Measurements from ENCODE around the gene KTN1.

Gene KTN1

DNA sequence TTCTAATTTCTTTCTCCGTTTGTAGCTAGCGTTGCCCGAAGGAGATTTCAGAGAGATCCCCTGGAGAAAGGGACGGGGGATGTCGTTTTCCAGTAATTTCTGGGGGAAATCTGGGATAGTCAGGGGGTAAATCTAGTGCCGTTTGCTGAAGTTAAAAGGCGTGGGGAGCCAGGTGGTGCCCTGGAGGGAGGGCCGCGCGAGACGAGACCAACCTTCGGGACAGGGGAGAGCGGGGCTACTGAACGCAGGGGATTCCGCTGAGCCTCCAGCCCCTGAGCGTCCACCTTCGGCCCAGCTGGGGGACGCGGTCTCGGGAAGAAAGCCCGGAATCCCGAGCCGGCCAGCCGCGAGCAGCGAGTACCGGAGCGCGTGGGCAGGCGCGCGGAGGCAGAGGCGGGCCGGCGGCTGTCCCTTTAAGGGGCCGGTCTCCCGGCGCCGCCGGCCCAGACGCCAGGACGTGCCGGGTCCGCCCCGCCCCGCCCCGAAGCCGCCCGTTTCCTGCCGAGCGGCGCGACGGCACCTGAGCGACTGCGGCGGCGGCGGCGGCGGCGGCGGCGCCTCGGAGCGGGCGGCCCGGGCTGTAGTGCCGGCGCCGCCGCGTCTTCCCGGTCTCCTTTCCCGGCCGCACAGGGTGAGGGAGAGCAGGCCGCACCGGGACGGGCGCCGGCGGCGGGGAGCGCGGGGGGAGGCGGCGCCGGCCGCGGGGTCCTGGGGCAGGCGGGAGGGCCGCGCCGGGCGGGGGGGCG lies at the start of gene KTN1:
Gene KTN1, plus strand, starts transcription at position 484 of the 746 bp plus-strand sequence. CDS start 31,842 bp downstream, outside the sequence.
- DNase-seq, result peak; percentile 72

GRCh38 chr14:55530464-55530863 lies 49.5 kb upstream of the KTN1 start:
- DNase-seq, result no peak

GRCh38 chr14:55532645-55533344 lies 47.2 kb upstream of the KTN1 start:
- DNase-seq, result no peak

DNA sequence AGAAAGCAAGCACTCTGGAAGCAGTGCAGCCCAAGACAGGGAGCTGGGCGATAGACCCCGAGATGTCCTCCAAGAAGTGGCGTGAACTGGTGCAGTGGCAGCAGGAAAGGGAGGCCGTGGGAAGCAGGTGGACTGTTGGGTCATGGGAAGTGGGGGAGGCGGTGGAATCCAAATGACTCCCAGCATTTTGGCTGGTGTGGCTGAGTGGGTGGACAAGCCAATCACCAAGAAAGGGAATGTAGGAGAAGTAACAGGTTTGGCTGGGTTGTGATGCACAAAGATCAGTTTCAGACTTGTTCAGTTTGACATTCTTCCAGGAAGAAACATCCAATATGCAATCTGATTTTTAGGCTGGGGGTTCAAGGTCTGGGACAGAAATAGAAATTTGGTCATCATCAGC lies 46.0 kb upstream of the KTN1 start:
- DNase-seq, result no peak

DNA sequence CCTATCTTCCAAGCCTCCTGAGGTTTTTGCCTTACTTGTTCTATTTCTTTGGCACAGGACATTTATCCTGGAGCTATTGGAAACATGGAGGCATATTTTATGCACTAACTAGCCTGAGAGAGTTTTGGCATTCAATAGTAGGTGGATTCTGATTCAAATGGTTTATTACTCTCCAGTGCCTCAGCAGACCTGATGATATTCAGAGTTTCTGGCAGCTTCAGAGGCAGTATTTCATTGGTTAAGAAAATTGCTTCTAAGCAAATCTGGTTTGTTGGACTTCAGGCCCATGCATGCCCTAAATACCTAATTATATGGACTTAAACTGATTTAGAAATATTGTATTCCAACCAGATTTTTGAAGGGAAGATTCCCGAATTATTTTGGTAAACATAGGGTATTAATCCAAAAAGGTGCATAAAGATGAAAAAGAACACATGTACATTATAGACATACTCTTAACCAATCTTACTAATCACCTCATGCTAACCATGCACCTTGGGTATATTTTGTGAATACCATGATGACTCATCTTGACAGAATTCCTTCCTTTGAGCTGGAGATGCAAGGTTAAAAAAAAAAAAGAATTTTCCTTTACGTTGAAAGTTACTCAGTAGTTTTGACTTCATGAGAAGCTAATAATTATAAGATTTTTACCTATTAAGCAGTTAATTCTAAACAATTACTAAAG lies 44.3 kb upstream of the KTN1 start:
- no peak for DNase-seq

DNA sequence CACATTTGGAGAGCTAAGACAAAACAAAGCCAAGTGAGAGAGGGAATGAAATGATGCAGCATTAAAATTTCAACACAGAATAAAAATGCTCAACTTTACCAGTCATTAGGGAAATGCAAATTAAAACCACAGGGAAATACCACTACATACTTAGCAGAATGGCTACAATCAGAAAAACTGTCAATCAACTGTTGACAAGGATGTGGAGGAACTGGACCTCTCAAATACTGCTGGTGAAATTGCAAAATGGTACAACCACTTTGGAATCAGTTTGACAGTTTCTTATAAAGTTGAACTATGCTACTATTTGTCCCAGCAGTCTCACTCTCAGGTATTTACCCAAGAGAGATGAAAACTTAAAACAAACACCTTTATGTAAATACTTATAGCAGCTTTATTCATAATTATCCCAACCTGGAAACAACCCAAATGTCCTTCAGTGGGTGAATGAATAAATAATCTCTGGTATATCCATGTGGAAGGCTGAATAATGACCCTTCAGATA lies 43.8 kb upstream of the KTN1 start:
- no peak for DNase-seq

GRCh38 chr14:55537782-55538181 lies 42.2 kb upstream of the KTN1 start:
- DNase-seq, result no peak

- DNase-seq, result no peak
Measured at GRCh38 chr14:55539975-55540374, 40.0 kb upstream of the KTN1 start.

DNA sequence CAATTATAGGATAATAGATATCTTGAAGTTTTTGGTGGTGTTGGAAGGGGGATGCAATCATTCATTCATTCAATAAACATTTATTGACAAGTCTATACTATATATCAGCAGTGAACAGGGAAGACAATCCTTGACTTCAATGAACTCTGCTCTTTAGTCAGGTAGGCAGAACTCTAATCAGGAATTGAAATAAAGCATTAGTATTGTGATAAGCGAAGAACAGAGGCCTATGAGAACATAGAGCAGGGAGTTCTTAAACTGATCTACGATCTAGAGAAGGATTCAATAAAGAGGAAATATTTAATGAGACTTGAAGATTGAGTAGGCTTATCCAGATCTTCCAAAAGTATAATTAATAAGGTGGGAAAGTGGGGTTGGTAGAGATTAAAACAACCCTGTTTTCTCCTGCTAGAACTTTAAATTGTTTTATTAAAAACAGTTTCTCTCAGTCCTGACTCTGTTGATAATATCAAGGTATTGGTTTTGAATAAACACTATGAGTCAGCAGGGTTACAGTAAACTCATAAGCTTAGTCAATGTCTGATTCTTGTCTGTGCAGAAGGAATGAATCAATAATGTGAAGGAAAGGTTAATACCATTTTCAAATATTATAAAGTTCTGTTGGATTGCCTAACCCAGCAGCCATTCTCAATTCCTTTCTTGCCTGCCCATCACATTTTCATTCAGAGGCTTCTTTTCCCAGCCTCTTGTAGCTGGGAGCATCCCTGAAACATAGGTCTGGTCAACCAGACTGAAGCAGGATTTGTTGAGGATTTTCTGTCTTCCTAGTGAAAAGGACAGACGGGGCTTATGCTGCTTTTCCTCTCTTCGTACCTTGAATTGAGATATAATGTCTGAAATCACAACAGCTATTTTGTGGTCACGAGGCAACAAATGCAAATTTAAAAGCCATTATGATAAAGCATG lies 38.9 kb upstream of the KTN1 start:
- no peak for DNase-seq

DNA sequence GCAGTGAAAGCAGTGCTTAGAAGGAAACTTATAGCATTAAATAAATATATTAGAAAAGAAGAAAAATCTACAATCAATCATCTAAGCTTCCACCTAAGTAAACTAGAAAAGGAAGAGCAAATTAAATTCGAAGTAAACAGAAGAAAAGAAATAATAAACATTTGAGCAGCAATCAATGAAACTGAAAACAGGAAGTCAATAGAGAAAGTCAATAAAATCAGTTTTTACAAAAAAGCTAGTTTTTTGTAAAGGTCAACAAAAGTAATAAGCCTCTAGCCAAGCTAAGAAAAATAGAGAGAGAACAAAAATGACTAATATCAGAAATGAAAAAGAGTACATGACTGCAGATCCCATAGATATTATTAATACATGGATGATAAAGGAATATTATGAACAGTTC lies 34.2 kb upstream of the KTN1 start:
- DNase-seq, result no peak

DNA sequence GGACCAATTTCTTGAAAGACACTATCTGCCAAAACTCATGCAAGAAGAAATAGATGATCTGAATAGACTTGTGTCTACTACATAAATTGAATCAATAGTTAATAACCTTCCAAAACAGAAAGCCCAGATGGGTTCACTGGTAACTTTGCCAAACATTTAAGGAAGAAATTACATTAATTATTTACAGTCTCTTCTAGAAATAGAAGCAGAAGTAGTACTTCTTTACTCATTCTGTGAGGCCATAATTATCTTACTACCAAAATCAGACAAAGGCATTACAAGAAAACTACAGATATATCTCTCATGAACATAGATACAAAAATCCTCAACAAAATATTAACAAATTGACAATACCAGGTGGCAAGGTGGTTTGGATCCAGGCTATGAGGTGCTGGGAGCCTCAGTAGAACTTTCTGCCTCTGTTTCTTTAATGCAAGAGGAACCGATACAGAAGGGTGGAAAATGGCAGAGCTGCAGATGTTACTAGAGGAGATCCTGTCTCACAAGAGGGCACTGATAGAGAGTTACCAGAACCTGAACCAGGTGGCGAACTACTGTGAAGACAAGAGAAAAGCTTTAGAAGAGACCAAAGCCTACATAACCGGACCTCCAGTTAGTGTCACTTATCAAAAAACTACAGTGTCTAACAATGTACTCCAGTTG lies 33.7 kb upstream of the KTN1 start:
- no peak for DNase-seq

DNA sequence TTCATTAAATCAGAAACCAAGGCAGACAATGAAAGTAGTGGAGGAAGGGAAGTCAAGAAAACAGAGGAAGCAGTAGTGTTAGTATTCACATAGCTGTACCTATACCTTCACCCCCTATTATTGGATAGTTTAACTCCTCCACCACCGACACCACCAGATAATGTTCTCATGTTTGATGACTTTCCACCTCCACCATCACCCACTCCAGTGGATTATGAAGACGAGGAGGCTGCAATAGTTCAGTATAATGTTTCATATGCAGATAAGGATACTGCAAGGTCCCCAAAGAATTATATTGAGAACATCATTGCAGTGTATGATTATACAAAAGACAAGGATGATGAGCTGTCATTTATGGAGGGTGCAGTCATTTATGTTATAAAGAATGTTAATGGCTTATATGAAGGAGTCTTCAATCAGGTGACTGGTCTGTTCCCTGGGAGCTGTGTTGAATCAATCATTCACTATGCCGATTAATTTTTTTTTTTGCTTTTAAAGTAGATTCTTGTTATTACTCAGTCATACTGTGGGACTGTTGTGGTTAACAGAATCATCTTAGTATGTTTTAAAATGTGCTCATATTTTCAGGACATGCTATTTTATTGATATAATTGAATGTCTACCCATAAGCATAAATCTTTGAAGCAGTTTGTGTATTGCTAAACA lies 32.2 kb upstream of the KTN1 start:
- DNase-seq, result no peak

DNA sequence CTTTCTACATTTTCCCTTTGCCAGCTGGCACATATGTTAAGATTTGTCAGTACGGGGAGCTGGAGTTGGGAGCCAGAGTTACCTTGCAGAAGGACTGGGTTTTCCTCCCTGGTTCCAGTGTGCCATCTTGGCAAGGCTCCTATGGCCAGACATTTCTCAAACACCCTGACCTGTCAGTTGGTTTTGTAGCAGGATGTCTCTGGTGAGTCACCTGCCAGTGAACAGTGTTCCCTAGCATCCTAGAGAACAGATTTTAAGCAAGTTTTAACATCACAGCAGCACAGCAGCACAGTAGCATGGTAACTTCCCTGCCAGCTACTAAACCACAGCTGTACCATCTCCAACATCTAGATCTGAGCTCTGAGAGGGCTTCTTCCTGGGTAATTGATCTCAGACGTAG lies 26.2 kb upstream of the KTN1 start:
- DNase-seq, result no peak

DNA sequence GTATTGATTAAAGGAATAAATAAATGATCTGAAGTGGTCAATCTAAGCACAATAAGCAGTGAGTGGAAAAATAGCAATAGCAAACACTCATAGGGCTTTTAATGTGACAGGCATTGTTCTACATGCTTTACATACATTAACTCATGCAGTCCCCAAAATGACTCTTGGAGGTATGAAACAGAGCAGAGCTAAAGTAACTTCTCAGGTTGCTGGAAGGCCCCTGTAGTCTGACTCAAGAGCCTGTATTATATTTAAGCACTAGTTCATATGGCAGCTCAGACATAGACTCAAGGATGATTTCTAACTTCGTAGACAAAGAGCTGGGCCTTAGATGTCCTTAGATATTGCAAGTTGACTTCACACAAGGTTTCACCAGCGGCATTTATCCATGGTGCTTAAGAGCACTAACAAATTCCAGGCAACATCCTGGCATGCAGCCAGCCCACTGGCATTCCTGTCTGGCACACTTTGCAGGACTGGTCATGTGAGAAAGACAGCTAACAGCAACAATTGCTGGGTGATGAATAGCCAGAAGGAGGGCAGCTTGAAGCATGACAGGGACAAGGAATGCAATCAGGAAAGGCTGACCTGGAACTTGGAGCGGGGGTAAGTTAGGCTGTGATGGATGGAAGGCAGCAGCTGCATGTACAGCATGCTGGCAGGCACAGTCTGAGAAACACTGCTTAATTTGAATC lies 22.9 kb upstream of the KTN1 start:
- peak; percentile 37 for DNase-seq

DNA sequence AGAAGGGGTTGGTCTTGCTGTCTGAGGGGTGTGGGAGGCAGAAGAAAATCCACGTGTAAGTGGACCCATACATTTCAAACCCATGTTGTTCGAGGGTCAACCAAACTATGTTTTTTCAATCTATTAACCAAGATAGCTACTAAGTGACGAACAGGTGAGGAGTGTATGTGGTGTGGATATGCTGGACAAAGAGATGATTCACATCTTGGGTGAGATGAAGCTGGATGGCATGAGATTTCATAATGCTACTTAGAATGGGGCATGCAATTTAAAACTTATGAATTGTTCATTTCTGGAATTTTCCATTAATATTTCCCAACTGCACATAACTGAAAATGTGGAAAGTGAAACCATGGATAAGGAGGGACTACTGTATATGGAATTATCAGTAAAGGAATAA lies 17.9 kb upstream of the KTN1 start:
- DNase-seq, result no peak

- no peak for DNase-seq
Measured at GRCh38 chr14:55568618-55569017, 11.4 kb upstream of the KTN1 start.

DNA sequence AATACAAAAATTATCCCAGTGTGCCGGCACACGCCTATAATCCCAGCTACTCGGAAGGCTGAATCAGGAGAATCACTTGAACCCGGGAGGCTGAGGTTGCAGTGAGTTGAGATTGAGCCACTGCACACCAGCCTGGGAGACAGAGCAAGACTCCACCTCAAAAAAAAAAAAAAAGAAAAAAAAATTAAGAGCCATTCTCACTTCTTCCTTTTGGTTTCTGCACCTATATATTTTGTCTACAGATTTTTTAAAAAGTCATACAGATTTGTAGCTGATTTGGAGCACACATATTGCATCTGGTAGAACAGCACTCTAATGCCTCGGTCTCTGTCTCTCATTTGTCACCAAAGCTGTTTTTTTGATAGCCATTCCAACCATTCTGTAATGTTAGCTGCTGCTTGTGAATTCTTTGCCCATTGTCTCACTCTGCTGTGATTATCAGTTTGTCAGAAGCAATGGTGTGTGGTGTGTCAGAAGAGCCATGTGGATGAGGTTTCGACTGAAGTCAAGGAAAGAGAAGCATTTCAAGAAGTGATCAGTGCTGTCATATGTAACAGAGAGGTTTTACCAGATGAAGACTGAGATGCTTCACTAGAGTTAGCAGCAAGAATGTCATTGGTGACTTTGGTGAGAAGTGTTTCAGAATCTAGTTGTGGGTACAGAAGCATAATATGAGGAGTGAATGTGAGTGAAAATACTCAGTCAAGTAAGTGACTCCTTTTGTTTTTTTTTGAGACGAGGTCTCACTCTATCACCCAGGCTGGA lies 8.7 kb upstream of the KTN1 start:
- no peak for DNase-seq

GRCh38 chr14:55572578-55572977 lies 7.4 kb upstream of the KTN1 start:
- DNase-seq, result peak; percentile 52

- no peak for DNase-seq
Measured at GRCh38 chr14:55574988-55575387, 5.0 kb upstream of the KTN1 start.

DNA sequence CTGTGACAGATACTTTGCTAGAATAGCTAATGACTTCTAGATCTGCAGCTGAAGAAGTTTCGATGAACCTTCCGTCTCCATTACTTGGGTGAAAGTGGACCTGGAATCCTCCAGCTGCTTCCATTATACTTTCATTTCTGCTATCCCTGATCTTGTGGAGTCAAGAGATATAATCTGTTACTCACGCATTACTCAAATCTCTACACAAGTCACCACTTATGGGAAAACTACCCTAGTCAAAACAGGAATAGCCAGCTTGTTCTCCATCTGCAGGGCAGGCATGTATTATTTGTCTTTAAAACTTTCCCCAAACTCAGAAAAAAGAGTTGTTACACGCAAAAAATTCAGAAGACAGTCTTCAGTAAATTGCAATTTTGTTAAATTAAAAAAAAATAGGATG lies 2.8 kb upstream of the KTN1 start:
- DNase-seq, result no peak

Measured in NCI-H1092 (cell line).